HG03565 (cell line): ENCODE data around the gene MGAT2.
"Not testable (repeated sequence)": the region's sequence is repeated elsewhere in the genome, so short reads cannot be mapped to it uniquely, and the experiment has no call there.

Experiments used
- ATAC-seq: cut with Tn5 transposase; IDR thresholded peaks from one replicate; pipeline ENCODE4 v1.9.1; 2021; ENCODE audit warnings: mild to moderate bottlenecking, moderate library complexity; ENCODE audit not compliant: unreplicated experiment

Gene MGAT2

DNA sequence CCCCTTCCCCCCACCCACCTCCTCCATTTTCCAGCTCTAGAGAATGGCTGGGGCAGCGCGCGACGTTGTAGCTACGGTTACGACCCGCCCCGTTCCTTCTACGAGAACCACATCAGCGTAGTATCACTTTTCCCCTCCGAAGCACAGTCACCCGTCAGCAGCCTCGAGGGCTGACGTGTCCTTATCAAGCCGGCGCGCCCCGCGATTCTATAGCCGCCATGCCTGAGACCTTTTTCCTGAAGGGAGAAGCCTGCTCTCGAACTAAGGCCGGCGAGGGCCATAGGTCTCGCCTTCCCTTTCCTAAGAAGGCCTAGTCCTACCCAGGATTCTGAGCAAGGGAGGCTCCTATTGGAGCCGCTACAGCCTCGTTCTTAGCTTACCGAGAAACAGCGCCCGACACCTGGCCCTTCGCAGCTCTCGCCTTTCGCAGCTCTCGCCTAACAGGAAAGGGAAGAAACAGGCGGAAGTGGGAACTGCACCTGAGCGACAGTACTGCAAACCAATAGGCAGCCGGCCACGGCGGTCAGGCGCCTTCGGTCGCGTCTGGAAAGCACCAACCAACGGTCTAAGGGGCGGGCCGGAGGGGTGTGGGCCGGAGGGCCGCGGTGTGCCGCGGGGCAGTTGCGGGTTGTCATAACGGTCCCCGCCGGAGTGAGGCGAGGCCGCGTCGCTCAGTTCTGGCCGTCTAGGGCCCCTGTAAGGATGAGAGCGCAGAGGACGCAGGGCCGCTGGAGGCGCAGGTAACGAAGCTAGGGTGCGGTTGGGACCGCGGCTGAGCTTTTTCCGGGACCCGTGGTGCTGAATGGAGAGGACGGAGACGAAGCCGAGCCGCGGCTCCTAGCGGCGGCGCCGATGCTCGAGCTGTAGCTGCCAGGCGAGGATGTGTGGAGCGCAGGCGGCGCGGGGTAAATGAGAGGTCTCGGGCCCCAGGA, at the start of gene MGAT2, which contains the start of gene RPL36AL:
MGAT2 (plus strand) TSS at position 618 of the 932 bp plus-strand sequence. CDS start 470 bp downstream, outside the sequence.
RPL36AL (minus strand) TSS at position 445 of the 932 bp plus-strand sequence. CDS start 1,522 bp downstream, outside the sequence.
- peak; percentile 88 for ATAC-seq

DNA sequence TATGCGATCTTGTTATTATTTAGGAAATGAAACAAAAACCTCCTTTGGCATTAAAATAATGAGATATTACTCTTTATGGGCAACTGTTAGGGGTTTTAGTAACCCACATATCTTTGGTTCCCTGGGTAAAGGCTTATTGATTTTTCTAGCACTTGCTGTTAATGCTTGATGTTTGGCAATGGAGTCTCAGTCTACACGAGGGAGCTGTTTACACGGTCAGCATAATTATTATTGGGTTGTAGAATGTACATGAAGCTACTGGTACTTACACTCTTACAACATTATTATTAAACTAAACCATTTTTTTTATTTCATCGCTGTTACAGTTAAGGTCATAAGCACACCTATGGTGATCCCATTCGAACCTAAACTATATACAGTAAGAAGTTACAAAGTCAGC, 46.6 kb upstream of the MGAT2 start:
- ATAC-seq = no peak

DNA sequence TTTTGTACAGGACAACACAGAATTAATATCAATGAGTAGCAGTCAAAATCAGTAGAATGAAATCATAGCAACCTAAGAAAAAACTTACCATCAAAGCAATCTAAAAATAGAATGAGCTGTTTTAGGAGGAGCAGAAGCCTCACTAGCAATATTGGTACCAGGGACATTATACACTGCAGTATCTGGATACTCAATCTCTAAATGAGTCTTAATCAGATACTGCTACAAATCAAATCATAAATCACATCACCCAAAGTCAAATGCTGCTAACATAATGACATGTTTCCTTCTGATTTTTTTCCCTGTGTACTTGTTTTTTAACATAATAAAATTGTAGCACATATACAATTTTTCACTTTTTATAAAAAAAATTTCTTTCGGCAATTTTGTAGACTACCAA, 42.5 kb upstream of the MGAT2 start:
- ATAC-seq = no peak

DNA sequence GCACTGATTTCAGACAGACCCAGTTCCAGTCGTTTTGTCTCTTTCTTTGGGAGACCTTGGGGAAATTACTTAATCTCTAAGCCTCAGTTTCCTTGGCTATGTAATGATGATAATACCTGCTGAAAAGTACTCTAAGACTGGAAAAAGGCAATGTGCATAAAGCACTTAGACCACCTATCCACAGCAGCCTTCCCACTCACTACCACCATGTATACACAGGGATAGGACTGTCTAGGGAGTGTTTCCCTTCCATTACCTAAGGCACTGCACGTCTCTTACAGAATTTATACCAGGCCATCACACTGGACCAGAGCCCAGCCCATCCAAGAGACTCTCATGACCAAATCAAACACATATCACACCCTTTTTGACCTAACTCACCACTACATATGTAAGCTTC, 40.8 kb upstream of the MGAT2 start:
- no peak for ATAC-seq

DNA sequence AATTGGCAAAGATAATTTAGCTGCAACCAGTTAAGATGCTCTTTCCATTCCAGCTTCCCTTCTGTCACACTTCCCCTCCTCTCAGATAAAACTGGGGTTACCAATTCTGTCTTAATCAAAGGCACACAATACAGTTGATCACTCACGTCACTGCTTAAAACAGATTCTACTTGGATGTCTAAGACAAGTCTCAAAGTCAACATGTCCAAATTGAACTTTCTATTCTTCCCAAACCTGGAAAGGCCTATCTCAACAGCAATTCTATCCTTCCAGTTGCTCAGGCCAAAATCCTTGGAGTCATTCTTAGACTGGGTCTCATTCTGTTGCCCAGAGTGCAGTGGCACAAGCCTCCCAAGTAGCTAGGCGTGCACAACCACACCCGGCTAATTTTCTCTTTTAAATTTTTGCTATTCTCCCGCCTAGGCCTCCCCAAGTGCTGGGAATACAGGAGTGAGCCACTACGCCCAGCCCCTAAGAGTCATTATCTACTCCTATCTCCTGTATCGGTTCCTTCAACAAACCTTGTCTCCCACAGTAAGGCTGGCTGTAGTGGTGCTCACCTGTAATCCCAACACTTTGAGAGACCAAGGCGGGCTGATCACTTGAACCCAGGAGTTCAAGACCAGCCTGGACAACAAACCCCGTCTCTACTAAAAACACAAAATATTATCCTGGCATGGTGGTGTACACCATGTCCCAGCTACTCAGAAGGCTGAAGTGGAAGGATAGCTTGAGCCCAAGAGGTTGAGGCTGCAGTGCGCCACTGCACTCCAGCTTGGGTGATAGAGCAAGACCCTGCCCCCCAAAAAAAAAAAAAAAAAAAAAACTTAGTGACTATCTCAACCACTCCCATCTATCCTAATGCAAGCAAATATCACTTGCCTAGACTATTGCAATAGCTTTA, 39.1 kb upstream of the MGAT2 start:
- no peak for ATAC-seq

DNA sequence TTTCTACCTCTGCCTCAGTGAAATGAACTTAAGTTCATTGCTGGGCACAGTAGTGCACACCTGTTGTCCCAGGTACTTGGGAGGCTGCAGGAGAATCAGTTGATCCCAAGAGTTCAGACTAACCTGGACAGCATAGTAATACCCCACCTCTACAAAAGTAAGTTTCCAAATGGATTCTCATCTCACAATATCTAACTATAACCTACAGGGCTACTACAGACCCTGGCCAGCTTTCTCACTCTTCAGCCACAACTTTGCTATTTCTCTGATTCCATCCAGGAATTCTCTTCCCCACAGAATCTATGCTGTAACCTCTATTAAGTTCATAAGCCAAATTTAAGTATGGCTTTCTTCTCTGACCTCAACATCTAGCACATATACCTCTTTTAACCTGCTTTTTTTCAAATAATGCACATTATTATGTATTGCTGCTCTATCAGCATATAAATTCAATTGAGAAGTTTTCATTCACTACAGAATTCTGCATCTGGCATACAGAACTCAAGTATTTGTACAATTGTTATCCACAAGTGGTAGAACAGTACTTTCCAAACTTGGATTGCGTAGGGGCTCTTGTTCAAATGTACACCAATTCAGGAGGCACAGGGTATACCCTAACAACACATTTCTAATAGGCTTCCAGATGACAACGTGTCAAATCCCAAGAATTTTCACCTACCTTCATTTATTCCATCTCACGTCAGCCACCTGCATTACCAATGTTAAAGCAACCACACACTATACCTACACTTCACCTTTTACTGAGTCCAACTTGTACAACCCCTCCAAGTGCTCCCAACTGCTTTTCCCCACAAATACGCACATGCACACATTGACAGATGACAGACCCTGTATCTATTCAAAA, 38.3 kb upstream of the MGAT2 start:
- no peak for ATAC-seq

DNA sequence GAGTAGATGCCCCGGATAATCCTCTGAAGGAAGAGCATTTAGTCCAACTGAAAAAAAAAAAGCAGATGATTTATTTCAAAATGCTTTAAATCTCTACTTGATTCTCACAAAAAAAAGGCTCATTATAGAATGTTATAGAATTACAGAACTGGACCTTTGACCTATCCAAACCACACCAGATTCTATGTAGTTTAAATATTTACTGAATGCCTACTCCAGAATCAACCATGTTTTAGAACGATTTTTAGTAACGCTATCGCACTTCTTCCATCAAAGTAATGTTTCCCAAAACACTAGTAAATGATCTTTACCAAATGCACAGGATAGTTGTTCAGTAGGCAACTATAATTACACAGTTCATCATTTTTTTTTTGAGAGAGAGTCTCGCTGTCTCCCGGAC, 37.0 kb upstream of the MGAT2 start:
- ATAC-seq = no peak

DNA sequence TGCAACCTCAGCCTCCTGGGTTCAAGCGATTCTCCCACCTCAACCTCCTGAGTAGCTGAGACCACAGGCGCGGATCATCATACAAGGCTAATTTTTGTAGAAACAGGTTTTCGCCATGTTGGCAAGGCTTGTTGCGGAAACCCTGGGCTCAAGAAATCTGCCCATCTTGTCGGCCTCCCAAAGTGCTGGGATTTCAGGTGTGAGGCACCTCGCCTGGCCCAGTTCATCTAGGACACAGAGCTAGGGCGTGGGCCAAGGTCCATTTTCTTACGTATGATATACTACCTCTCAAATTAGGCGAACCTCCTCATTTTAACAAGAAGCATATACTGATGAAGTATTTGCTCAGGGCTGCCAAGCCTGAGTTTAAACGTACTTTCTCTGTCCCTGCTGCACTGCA, 36.5 kb upstream of the MGAT2 start:
- no peak for ATAC-seq

DNA sequence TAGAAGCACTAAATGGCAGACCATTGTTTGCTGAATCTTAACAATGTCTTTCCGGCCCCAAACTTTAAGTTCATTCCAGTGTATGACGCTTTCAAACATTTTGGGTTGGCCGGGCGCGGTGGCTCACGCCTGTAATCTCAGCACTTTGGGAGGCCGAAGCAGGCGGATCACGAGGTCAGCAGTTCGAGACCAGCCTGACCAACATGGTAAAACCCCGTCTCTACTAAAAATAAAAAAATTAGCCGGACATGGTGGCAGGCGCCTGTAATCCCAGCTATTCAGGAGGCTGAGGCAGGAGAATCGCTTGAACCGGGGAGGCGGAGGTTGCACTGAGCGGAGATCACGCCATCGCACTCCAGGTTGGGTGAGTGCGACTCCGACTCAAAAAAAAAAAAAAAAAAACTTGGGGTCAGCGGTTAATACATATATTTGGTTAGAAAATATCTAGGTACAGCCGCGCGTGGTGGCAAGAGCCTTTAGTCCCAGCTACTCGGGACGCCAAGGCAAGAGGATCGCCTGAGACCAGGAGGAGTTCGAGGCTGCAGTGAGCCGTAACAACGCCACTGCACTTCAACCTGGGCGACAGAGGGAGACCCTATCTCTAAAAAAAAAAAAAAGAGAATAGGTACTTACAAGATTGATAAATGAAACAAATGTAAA, 35.5 kb upstream of the MGAT2 start:
- ATAC-seq = not testable (repeated sequence)

DNA sequence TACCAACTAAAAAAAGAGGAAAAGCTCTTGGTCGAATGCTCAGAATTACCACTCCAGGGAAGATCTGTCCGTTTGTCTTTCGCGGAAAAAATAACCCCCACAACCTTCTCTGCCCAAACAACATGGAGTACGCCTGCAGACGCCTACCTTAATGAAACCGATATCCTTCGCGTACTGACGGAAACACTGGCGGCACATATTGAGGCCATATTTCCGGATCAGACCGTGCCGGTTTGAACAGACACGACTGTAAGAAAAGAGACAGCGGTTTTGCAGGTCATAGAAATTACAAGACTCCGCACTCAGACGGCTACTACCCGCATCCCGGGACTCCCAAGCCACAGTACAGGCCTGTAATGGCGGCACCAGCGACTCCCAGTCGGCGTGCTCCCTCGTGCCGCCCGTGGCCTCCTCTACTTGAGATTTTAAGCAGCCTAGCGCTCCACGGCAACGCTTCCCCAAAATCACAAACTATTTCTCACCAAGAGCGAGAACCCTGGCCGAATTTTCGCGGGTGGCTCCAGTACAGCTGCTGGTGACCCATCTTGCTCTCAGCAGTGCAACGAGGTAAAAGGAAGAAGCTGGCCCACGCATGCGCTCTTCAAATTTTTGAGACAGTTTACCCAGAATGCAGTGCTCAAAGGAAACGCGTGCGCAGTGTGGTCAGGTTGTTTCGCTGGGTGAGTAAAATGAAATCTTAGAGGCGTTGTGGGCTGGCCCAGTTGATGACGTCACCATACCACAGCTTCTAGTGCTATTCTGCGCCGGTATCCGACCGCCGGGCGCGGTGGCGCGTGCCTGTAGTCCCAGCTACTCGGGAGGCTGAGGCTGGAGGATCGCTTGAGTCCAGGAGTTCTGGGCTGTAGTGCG, 34.6 kb upstream of the MGAT2 start, which contains the start of gene RPS29:
RPS29 (minus strand) TSS at position 578 of the 870 bp plus-strand sequence; CDS start at position 544, 34 bp downstream.
- ATAC-seq = peak; percentile 93

DNA sequence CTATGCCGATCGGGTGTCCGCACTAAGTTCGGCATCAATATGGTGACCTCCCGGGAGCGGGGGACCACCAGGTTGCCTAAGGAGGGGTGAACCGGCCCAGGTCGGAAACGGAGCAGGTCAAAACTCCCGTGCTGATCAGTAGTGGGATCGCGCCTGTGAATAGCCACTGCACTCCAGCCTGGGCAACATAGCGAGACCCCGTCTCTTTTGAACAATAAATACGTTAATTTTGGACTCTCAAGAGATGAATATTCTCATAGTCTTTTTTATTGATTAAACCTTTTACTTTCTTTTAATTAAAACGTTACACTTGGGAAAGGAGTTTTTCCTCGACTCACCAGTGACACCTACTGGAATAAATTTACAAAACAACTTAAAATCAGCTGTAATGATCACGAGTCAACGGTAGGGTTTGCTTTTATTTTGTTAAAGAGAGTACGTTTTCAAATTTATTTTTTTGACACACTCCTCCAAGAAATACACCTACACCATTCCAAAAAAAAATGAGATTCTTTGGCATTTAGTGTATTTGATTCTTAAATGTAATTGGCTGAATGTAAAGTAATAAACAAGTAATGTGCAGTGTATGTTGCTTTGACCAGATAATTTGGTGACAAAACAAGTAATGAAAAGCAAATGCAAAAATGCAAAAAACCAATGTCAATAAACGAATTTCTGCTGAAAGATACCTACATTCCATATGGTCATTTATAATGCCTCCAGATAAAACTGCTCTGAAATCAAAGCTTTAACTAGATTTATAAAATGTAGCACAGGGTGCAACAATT, 33.7 kb upstream of the MGAT2 start:
- ATAC-seq = peak; percentile 28

DNA sequence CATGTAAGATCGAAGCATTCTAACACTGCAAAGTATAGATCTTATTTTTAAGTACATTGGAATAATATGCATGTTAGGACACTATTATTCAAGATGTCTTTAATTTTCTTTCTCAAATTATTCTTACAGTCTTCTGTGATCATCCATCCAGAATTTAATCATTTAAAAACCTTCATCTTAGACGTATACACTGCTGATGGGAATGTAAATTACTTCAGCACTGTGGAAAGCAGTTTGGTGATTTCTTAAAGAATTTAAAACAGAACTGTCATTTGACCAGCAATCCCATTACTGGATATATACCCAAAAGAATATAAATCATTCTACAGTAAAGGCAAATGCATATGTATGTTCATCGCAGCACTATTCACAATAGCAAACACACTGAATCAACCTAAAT, 31.2 kb upstream of the MGAT2 start:
- ATAC-seq = no peak

DNA sequence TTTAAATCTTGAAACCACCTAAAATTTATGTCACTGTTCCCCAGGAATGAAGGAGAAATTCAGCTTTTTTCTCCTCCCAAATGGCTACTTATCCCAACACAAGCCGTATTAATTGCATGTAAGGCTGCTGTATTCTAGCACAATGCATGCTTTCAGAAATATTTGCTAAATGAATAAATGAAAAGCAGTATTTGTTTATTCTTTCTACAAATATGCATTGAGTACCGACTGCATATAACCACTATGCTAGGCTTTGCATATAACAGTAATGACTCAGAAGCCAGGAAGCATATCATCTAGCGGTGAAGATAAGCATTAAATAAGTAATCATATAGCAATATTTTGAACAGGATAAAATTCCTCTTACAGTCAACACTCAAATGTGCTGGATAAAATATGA, 27.6 kb upstream of the MGAT2 start:
- ATAC-seq = no peak

DNA sequence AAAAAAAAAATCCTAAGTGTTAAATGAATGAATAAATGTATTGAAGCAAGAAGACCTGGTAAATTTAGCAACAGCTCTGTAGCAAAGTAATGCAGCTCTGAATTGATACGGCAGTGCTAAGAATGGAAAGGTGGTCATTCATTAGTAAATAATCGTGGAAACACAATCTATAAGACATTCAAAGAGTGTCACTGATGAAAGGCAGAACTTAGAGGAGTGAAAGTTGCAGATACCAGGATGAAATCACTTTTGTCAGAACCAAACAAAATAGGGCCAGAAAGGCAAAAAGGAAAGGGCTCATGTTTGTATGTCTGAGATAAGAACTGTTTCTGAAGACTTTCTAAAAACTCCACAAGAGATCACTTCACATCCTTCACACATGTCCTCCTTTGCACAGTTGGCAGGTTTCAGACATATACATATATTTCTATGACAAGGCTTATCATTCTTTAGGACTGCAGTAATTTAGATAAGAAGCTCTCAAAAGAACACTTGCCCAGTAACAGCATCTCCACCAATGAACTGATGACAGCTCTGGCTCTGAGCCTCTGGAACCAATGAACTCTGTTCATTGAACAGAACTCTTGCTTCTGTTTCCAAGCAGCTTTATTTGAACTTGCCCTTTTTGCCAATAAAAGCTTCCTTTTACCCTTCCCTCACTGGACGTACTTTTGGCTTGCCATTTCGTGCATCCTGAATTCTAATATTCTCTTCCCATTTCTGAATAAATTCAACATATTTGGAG, 26.1 kb upstream of the MGAT2 start:
- ATAC-seq = peak; percentile 30

DNA sequence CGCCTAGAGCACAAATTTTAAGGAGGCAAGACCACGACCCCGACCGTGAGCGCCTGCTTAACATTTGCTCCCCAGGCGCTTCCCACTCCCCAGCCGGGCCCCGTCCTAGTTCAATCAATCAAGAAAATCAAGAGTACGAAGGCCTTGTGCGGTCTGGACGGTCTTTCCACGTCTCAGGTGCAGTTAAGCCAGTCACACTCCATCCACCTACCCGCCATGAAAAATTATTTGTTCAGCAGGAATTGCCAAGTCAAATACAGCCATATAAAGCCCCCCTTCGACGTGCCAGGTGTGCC, 22.5 kb upstream of the MGAT2 start:
- no peak for ATAC-seq

DNA sequence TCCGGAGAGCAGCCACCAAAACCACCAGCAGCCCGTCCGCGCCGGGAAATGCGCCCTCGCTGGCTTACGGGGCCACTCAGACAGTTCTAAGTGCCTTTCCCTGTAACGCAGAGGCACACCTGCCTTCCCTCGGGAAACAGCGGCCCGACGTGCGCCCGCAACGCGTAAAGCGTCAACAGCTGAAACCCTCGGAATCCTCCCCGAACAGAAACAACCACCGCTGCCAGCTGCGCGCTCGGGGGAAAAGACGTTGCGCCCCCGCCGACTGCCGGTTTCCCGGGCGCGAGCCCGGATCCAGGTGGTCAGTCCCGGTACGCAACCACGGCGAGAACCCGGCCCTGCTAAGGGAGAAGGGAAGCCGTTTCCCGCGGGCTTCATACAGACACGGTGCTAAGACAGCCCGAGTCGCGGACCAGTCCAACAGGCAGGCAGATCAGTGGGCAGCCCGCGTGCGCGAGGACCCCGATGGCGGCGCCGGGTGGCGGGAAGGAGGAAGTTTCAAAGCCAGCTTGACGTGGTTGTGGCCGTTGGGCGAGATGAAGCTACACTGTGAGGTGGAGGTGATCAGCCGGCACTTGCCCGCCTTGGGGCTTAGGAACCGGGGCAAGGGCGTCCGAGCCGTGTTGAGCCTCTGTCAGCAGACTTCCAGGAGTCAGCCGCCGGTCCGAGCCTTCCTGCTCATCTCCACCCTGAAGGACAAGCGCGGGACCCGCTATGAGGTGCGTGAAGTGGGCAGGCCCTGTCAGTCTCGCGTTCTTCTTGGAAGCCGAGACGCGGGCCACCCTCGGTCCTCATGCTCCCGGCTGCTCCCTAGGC, 21.9 kb upstream of the MGAT2 start, which contains the start of gene LRR1:
LRR1 (plus strand) TSS at position 456 of the 816 bp plus-strand sequence; CDS start at position 537, 81 bp downstream.
- peak; percentile 31 for ATAC-seq

DNA sequence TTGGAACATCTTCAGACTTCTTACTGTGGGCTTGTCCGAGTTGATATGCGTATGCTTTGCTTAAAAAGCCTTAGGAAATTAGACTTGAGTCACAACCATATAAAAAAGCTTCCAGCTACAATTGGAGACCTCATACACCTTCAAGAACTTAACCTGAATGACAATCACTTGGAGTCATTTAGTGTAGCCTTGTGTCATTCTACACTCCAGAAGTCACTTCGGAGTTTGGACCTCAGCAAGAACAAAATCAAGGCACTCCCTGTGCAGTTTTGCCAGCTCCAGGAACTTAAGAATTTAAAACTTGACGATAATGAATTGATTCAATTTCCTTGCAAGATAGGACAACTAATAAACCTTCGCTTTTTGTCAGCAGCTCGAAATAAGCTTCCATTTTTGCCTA, 13.0 kb upstream of the MGAT2 start:
- ATAC-seq = no peak
